Measurements from ENCODE around the gene PRXL2B. TPM values are rescaled to one million over a fixed set of nuclear protein-coding genes. Genes with fewer than 3 reads are reported as not detected.

The PRXL2B gene
- total RNA-seq, 1 experiment from 2014 or later: 32.2 TPM

DNA sequence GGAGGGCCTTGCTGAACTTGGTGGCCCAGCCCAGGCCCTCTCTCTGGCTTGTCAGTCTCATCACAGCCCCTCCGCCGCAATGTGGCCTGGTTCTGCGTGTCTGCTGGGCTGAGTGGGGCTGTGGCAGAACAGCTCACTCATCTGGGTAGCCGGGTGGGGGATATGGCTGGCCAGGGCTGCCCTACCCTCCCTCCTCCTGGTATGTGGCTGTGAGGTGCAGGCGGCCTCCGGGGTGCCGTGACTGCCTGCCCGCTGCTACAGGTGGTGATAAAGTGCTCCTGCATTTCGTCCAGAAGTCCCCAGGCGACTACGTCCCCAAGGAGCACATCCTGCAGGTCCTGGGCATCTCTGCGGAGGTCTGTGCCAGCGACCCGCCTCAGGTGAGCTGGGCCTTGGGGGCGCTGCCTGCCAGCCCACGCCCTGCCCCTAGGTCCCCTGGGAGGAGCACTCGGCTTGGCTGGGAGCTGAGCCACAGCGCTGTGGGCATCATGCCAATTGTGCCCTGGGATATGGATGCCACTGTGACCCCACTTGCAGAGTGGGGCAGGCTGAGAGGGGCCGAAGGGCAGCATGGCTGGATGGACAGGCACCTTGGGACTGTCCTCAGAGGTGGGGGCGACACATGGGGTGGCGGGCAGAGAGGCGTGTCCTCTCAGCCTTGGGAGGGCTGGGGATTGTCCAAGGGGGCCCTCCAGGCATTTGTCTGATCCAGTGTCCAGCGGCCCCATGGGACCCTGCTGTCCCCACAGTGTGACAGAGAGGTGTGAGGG, 2.3 kb downstream of the PRXL2B start:
- ChIA-PET RAD21 (ENCODE audit: low non-redundant PET in 1 of 2, low total read pairs in 2 of 2, uncharacterized antibody in 2 of 2, unreplicated experiment in 2 of 2) (no interaction called here), POLR2A (no interaction called here)
- H3K9ac ChIP-seq (ENCODE audit: low read length): no peak overlapping the region

More for the DNA sequence above, 2.3 kb downstream of the PRXL2B start:
- Histone ChIP-seq H3K27ac (ENCODE audit: low read depth, low read length) (no peak overlapping the region), H3K36me3 (ENCODE audit: control insufficient read depth in 1 of 2, insufficient read depth in 2 of 2, low read length in 2 of 2) (no peaks in the 10 kb centered on the region), H3K4me3 (replicated peaks in 1 of 2; ENCODE audit: low read depth in 1 of 2, low read length in 2 of 2) (no peak overlapping the region), H3K4me2 (ENCODE audit: low read length) (no peak overlapping the region), H3K9me3 (ENCODE audit: control insufficient read depth in 1 of 2, insufficient read depth in 1 of 2, low read depth in 1 of 2, low read length in 2 of 2) (no peaks in the 10 kb centered on the region), H4K20me1 (ENCODE audit: insufficient read depth) (no peaks in the 10 kb centered on the region), H3K27me3 (ENCODE audit: insufficient read depth, low read length) (no peaks in the 10 kb centered on the region), H3K9me2 (ENCODE audit: insufficient read depth) (no peaks in the 10 kb centered on the region), H3K79me2 (ENCODE audit: insufficient read depth, low read length) (no peaks in the 10 kb centered on the region; the same call in 1 of the 2 replicates), H3K4me1 (ENCODE audit: control insufficient read depth in 1 of 2, insufficient read depth in 2 of 2, low read length in 2 of 2) (peaks cover 4 to 23% of the 10 kb centered on the region in 2 experiments; a peak in 3 of 4 replicates), H2AFZ (ENCODE audit: low read depth, low read length, poor library complexity, severe bottlenecking) (no peak overlapping the region)
- TF ChIP-seq CBX3 (IDR thresholded peaks at IDR 0.05; ENCODE audit: low read depth) (no peak), FOSL1 (IDR thresholded peaks at IDR 0.05; ENCODE audit: low read depth) (no peak), CTCF (IDR thresholded peaks at IDR 0.05 in 2 of 3, conservative IDR thresholded peaks at IDR 0.05 in 1 of 3; ENCODE audit: borderline replicate concordance in 1 of 3, insufficient read depth in 1 of 3, low read depth in 2 of 3, low read length in 2 of 3) (no peak), YY1 (IDR thresholded peaks at IDR 0.05; ENCODE audit: extremely low read depth, insufficient replicate concordance, low read depth, low read length) (no peak)
- DNase-seq (ENCODE audit: low read depth, low spot score) (no peak), ATAC-seq (no peak)
- CTCF ChIA-PET: no interaction called here
- intact Hi-C loops (cut with micrococcal nuclease): loop anchor here (10.0 kb wide), 1 partner anchor 1016 kb away; no protein-coding TSS in a partner anchor
- no TSS peak for BruUV-seq (replicated peaks)

Measured in HCT116 (cell line).